Measurements from ENCODE around the gene TBX2. TPM values are rescaled to one million over a fixed set of nuclear protein-coding genes. Genes with fewer than 3 reads are reported as not detected.

TBX2 gene
- total RNA-seq, 4 donors from 2014 or later, result 3.1 to 14.2 (median 9.6) TPM

GRCh38 chr17:61395409-61395982 lies 4.1 kb upstream of the TBX2 start:
- TF ChIP-seq CTCF (IDR thresholded peaks at IDR 0.05), result no peak
- no peak for DNase-seq (ENCODE audit: low spot score)
- no peak for ATAC-seq (ENCODE audit: low FRiP score)

- ATAC-seq (ENCODE audit: low FRiP score), result no peak
- DNase-seq (ENCODE audit: low spot score), result no peak
Observed at GRCh38 chr17:61395983-61396585, 3.6 kb upstream of the TBX2 start.

GRCh38 chr17:61396586-61397085 lies 3.0 kb upstream of the TBX2 start:
- ATAC-seq (ENCODE audit: low FRiP score), result no peak
- TF ChIP-seq CTCF (IDR thresholded peaks at IDR 0.05), result no peak

More at GRCh38 chr17:61395983-61396585, 3.6 kb upstream of the TBX2 start:
- no peak for TF ChIP-seq CTCF (IDR thresholded peaks at IDR 0.05)

GRCh38 chr17:61397086-61397842 lies 2.4 kb upstream of the TBX2 start:
- TF ChIP-seq CTCF (IDR thresholded peaks at IDR 0.05), result no peak
- no peak for ATAC-seq (ENCODE audit: low FRiP score)
- DNase-seq (ENCODE audit: low spot score), result no peak

More at GRCh38 chr17:61396586-61397085, 3.0 kb upstream of the TBX2 start:
- no peak for DNase-seq (ENCODE audit: low spot score)

GRCh38 chr17:61398721-61399130 lies 917 bp upstream of the TBX2 start:
- TF ChIP-seq CTCF (IDR thresholded peaks at IDR 0.05), result no peak
- ATAC-seq (ENCODE audit: low FRiP score), result no peak
- DNase-seq (ENCODE audit: low spot score), result no peak

GRCh38 chr17:61400066-61400716 lies 548 bp downstream of the TBX2 start:
- TF ChIP-seq CTCF (IDR thresholded peaks at IDR 0.05), result no peak
- no peak for DNase-seq (ENCODE audit: low spot score)
- peak; percentile 56 for ATAC-seq (ENCODE audit: low FRiP score)

Data from omental fat pad (tissue), 4 donors.